Measurements from ENCODE around the gene FAM131A.

The FAM131A gene, protein sequence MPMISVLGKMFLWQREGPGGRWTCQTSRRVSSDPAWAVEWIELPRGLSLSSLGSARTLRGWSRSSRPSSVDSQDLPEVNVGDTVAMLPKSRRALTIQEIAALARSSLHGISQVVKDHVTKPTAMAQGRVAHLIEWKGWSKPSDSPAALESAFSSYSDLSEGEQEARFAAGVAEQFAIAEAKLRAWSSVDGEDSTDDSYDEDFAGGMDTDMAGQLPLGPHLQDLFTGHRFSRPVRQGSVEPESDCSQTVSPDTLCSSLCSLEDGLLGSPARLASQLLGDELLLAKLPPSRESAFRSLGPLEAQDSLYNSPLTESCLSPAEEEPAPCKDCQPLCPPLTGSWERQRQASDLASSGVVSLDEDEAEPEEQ

DNA sequence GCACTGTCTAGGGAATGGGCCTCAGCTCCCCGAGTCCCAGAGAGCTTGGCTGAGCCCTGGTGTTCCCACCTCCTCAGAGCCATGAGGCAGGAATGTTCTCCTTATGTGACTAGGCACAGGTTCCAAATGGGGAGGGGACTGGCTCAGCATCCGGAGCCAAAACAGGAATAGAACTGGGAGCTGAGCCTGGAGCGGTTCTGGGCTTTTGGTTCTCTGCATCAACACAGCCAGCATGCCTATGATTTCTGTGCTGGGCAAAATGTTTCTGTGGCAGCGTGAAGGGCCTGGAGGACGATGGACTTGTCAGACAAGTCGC, at the start of gene FAM131A:
Gene FAM131A, plus strand, starts transcription at position 202 of the 316 bp plus-strand sequence. Its CDS starts 31 bp downstream, at position 233.
- DNase-seq (ENCODE audit: low spot score): no peak
- TF ChIP-seq, protein P1, sequence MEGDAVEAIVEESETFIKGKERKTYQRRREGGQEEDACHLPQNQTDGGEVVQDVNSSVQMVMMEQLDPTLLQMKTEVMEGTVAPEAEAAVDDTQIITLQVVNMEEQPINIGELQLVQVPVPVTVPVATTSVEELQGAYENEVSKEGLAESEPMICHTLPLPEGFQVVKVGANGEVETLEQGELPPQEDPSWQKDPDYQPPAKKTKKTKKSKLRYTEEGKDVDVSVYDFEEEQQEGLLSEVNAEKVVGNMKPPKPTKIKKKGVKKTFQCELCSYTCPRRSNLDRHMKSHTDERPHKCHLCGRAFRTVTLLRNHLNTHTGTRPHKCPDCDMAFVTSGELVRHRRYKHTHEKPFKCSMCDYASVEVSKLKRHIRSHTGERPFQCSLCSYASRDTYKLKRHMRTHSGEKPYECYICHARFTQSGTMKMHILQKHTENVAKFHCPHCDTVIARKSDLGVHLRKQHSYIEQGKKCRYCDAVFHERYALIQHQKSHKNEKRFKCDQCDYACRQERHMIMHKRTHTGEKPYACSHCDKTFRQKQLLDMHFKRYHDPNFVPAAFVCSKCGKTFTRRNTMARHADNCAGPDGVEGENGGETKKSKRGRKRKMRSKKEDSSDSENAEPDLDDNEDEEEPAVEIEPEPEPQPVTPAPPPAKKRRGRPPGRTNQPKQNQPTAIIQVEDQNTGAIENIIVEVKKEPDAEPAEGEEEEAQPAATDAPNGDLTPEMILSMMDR (conservative IDR thresholded peaks at IDR 0.05; ENCODE audit: low read depth): no peak
- peak within 1 kb of the TSS; percentile 94 for H3K27ac ChIP-seq
- POLR2A ChIA-PET (ENCODE audit: low non-redundant PET): interaction anchor here (0.6 kb wide), 1 partner anchor 64 kb away, joined by 3 read pairs; no protein-coding TSS in a partner anchor
- CTCF ChIA-PET: interaction anchor here (0.6 to 0.8 kb wide), 3 partner anchors 9 to 177 kb away, joined by 3 to 4 read pairs (median 3); no protein-coding TSS in a partner anchor

DNA sequence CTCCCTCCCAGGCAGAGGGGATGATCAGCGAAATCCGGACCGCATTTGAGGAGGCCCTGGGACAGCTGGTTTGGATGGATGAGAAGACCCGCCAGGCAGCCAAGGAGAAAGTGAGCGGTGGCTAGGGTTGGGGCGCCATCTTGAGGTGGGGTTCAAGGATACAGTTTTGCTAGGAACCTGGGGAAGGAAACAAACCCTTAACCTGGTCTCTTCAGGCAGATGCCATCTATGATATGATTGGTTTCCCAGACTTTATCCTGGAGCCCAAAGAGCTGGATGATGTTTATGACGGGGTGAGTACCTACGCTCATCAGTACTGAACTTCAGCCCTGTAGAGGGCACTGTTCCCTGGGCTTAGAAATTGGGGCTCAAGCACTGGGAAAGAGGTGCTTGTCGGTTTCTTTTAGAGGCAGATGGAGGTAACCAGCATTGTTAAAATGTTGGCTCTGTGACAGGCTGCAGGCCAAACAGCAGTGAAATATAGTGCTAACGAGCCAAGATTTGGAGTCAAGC, 47.9 kb upstream of the FAM131A start:
- DNase-seq (ENCODE audit: low spot score): peak; percentile 68
- no peak overlapping the region for H3K27ac ChIP-seq
- CTCF ChIA-PET: interaction anchor here (0.6 to 1.6 kb wide), 12 partner anchors 9 to 1197 kb away, joined by 3 to 5 read pairs (median 4); partner anchors contain the start of genes CAMK2N2 and EEF1AKMT4
- POLR2A ChIA-PET (ENCODE audit: low non-redundant PET): no interaction called here
- TF ChIP-seq, protein P1 (conservative IDR thresholded peaks at IDR 0.05; ENCODE audit: low read depth): peak; percentile 74

DNA sequence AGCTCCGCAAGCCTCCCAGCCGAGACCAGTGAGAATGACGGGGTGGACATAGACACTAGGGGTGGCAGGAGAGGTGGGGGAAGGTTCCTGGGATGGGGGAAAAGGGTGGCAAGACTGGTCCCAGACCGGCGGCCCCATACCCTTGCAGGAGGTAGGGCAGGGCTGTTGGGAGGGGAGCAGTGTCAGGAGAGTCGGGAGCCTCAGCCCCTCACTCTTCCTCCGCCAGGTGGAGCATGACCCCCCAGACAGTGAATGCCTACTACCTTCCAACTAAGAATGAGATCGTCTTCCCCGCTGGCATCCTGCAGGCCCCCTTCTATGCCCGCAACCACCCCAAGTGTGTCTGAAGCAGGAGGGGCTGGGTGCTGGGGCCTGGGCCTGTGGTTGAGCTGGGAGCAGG, 47.1 kb upstream of the FAM131A start:
- no peak overlapping the region for H3K27ac ChIP-seq
- ChIA-PET POLR2A (ENCODE audit: low non-redundant PET) (no interaction called here), CTCF (no interaction called here)
- no peak for DNase-seq (ENCODE audit: low spot score)
- TF ChIP-seq, protein P1 (conservative IDR thresholded peaks at IDR 0.05; ENCODE audit: low read depth): no peak

DNA sequence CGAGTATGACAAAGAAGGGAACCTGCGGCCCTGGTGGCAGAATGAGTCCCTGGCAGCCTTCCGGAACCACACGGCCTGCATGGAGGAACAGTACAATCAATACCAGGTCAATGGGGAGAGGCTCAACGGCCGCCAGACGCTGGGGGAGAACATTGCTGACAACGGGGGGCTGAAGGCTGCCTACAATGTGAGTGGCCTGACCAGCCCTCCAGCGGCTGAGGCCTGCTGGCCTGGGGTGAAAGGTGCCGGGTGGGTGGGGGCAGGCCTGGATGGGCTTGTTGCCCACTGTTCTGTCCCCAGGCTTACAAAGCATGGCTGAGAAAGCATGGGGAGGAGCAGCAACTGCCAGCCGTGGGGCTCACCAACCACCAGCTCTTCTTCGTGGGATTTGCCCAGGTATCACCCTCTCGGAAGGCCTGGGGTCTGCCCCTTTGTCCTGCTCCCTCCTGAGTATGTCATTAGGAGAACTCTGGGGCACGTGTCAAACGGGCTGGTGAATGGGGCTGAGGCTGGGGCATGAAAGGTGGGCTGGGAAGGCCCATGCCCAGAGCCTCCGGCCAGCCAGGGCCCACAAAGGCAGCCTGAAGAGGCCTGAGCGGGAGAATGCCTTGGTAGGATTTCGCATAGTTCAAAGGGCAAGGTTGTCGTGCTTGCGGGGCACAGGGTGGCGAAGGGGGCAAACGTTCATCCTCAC, 46.2 kb upstream of the FAM131A start:
- TF ChIP-seq, protein P1 (conservative IDR thresholded peaks at IDR 0.05; ENCODE audit: low read depth): no peak
- H3K27ac ChIP-seq: no peak overlapping the region
- ChIA-PET CTCF (no interaction called here), POLR2A (ENCODE audit: low non-redundant PET) (interaction anchor here (0.6 kb wide), 1 partner anchor 292 kb away, joined by 3 read pairs; no protein-coding TSS in a partner anchor)
- DNase-seq (ENCODE audit: low spot score): no peak

DNA sequence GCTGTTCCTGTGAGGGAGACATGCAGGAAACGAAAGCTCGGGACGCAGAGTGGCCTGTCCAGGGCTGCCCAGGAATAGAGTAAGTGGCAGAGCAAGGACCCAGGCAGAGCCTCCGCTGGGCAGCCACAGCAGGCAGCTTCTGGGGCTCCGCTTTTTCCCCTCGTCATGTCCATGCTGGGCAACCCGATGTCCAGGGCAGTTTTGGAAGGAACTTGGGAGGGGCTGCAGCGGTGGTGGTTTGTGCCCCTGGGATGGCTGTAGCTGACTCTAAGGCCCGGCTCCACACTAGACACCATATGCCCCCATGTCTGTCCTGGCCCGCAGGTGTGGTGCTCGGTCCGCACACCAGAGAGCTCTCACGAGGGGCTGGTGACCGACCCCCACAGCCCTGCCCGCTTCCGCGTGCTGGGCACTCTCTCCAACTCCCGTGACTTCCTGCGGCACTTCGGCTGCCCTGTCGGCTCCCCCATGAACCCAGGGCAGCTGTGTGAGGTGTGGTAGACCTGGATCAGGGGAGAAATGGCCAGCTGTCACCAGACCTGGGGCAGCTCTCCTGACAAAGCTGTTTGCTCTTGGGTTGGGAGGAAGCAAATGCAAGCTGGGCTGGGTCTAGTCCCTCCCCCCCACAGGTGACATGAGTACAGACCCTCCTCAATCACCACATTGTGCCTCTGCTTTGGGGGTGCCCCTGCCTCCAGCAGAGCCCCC, 45.5 kb upstream of the FAM131A start:
- CTCF ChIA-PET: no interaction called here
- H3K27ac ChIP-seq: no peak overlapping the region
- TF ChIP-seq, protein P1 (conservative IDR thresholded peaks at IDR 0.05; ENCODE audit: low read depth): no peak
- DNase-seq (ENCODE audit: low spot score): no peak
- POLR2A ChIA-PET (ENCODE audit: low non-redundant PET): interaction anchor here (0.6 kb wide), 1 partner anchor 291 kb away, joined by 3 read pairs; no protein-coding TSS in a partner anchor

DNA sequence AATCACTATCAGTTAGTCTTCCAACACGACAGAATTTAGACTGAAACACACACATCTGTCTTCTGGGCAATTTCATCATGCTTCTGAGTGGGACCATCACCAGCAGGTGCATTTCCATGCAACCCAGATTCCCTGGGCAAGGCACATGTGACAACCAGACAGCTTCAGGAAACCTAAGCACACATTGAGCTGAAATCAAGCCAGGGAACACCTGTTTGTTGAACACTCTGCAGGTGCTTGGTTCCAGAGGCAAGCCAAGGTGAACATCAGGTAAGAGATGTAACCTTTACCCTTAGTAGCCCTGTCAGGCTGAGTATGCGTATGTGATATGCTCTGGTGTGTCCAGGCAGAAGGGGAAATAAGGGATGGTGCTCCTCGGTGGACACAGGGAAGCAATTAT, 41.6 kb upstream of the FAM131A start:
- ChIA-PET CTCF (interaction anchor here (1.7 kb wide), 1 partner anchor 46 kb away, joined by 3 read pairs; no protein-coding TSS in a partner anchor), POLR2A (ENCODE audit: low non-redundant PET) (no interaction called here)
- DNase-seq (ENCODE audit: low spot score): no peak
- no peak overlapping the region for H3K27ac ChIP-seq
- TF ChIP-seq, protein P1 (conservative IDR thresholded peaks at IDR 0.05; ENCODE audit: low read depth): no peak

Measured in RWPE1 (cell line).